H7 (cell line): ENCODE results near the gene WWP2. TPM values are rescaled to one million over a fixed set of nuclear protein-coding genes. Genes with fewer than 3 reads are reported as not detected.
"Not testable (repeated sequence)": the region's sequence is repeated elsewhere in the genome, so short reads cannot be mapped to it uniquely, and the experiment has no call there.

ENCODE experiments used
- DNase-seq: peaks from one replicate; pipeline ENCODE4 v3.0.0; 2012
- H3K27me3 ChIP-seq: 2 replicates; pipeline ENCODE4 v1.6.0; 2011; ENCODE audit warnings: mild to moderate bottlenecking, low read length; ENCODE audit not compliant: control insufficient read depth, insufficient read depth
- H3K36me3 ChIP-seq: replicated peaks from 2 replicates; pipeline ENCODE4 v1.5.1; 2011; ENCODE audit warnings: low read length; ENCODE audit not compliant: control insufficient read depth, insufficient read depth
- H3K4me3 ChIP-seq: 2 replicates; pipeline ENCODE4 v1.5.1; 2011; ENCODE audit warnings: low read depth, mild to moderate bottlenecking, control low read depth, low read length, moderate library complexity; ENCODE audit not compliant: insufficient read depth
- total RNA-seq: library from RNA; depleted of rRNA; stranded (reverse); fragments of >200 nt; shearing (Covaris generic); gene quantifications from 2 replicates; pipeline ENCODE4 v1.2.3, GENCODE V29; 2014; rRNA removed

The WWP2 gene
- 25.1 and 28.3 TPM in 2 replicates for total RNA-seq

DNA sequence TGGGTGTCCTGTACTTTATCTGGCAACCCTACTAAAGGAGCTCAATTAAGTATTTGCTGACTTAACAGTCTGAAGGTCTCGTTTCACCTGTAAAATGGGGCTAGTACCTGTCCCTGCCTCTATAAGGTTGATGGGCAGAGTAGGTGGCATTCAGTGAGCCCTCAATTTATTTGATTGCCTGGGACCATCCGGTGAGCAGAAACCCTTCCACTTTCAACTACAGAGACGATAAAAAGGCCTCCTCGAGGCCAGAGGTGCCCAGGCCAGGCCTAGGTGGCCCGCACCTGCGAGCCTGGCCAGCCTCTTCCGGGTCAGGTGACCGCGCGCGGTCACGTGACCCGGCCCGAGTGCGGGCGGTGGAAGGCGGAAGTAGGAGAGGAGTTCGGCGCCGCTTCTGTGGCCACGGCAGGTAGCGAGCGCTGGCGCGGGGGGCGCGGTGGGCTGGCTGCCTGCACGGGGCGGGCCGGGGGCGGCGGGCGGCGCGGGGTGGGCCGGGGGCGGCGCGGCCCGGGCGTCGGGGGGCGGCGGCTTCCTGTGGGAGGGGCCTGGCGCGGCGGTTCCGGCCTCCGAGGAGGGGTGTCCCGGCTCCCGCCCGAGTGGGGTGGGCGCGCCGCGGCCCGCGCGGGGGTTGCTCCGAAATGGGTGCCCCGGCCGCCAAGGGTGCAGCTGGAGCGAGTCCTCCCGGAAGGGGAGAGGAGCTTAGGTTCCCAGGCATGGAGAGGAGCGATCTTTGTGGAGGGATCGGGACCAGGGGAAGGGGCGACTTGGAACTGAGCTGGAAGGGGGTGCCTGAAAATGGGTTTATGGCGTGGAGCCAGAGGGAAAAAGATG, at the start of gene WWP2:
Gene WWP2 (plus strand): TSS at position 350 of the 831 bp plus-strand sequence. CDS start 24,679 bp downstream, outside the sequence.
- H3K36me3 ChIP-seq, result no peaks in the 10 kb centered on the region
- H3K27me3 ChIP-seq, result no peaks in the 10 kb centered on the region
- H3K4me3 ChIP-seq, result peak within 1 kb of the TSS; percentile 51
- peak; percentile 96 for DNase-seq

DNA sequence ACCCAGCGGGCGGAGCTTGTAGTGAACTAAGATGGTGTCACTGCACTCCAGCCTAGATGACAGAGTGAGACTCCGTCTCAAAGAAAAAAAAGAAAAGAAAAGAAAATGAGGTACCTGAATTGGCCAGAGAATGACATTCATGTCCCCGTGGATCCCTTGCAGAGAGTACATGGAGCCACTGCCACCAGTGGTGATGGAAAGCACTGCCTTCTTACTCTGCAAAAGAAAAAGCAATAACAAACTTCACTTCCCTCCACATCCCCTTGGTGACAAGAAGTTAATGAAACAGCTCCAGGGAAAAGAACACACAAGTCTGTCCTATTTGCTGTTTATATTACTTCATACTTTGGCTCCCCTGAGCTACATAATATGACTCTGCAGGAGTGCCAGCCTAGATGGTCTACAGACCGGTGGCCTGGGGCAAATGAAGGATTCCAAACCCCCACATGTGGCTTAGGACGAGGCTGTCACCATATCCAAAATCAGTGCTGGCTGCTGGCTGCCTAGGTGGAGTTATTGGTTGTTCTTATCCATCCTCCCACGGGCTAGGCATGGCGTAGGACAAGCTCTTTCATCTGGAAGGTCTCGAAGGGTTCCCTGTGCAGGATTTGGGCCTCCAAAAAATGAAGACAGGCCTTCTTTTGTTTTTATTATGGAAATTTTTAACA, 49.1 kb upstream of the WWP2 start:
- H3K4me3 ChIP-seq, result no peak overlapping the region
- DNase-seq, result no peak
- no peaks in the 10 kb centered on the region for H3K27me3 ChIP-seq
- peaks cover 10% of the 10 kb centered on the region for H3K36me3 ChIP-seq

DNA sequence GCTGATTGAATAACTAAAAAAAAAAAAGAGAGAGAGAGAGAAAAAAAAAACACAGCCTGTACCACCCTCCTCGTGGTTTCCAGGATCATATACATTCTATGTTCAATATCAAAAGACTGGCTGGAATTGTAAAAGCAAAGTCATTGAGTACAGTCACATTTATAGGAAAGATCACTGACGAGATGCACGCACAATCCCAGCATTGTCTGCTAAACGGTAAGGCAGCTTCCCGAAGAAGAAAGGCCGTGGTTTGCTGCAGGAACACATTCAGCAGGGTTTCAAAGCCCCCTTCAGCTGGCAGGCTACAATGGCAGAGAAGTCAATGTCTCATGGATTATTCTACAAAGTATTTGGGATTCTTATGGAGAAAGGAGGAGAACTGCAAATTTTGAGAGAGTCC, 45.1 kb upstream of the WWP2 start:
- no peaks in the 10 kb centered on the region for H3K27me3 ChIP-seq
- no peak overlapping the region for H3K4me3 ChIP-seq
- no peak for DNase-seq
- H3K36me3 ChIP-seq, result peaks cover 8% of the 10 kb centered on the region

DNA sequence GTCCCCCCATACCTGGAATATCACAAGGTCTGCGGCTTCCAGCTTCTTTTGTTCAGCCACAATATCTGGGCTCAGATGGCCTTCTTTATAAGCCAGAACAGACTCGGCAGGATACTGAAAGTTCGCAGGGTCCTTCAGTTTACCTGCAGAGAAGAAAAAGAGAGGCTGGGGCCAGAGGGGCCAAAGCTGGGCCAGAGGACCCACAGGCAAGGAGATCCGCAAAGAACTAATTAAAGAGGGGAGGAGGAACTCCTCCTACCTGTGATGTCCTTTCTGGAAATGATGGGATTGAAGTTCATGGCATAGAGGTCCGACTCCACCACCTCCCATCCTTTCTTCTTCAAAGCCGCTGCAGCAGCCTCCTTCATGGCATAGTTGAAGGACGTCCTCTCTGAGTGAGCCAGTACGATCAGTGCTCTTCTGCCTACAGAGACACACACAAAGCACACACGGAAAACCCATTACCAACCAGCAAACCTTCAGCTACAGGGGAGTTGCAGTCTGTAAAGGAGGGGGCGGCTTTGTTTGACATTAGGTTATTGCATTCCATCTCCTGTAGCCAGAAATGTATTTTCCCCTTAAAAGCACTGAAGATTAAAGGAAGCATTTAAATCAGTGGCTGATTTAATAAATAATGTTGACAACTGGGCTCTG, 43.9 kb upstream of the WWP2 start:
- H3K4me3 ChIP-seq, result no peak overlapping the region
- DNase-seq, result no peak
- H3K36me3 ChIP-seq, result peaks cover 3% of the 10 kb centered on the region
- no peaks in the 10 kb centered on the region for H3K27me3 ChIP-seq

DNA sequence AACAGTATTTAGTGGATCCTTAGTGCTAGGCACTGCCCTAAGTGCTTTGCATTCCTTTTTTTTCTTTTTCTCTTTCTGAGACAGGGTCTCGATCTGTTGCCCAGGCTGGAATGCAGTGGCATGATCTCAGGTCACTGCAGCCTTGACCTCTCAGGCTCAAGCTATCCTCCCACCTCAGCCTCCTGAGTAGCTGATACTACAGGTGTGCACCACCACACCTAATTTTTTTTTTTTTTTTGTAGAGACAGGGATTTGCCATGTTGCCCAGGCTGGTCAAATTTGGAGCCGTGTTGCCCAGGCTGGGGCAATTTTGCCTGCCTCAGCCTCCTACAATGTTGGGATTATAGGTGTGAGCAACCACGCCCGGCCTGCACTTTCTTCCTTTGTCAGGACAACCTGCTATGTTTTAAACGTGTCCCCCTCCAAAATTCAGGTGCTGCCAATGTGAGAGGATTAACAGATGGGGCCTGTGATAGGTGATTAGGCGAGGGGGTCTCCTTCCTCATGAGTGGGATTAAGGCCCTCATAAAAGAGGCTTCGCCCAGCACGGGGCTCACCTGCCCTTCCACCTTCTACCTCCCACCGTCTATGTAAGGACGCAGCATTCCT, 41.2 kb upstream of the WWP2 start:
- H3K4me3 ChIP-seq, result no peak overlapping the region
- peaks cover 2% of the 10 kb centered on the region for H3K36me3 ChIP-seq
- H3K27me3 ChIP-seq, result no peaks in the 10 kb centered on the region
- DNase-seq, result no peak

DNA sequence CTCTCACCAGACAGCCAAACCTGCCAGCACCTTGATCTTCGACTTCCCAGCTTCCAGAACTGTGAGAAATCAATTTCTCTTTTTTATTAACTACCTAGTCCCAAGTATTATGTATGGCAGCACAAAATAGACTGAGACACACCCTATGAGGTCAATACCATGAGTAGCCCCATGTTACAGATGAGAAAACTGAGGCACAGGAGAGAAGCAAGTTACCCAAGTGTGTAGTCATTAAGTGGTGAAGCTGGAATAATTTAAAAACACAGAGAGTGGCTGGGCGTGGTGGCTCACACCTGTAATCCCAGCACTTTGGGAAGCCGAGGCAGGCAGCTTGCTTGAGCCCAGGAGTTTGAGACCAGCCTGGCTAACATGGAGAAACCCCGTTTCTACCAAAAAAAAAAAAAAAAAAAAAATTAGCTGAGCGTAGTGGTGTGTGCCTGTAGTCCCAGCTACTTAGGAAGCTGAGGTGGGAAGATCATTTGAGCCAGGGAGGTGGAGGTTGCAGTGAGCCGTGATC, 40.6 kb upstream of the WWP2 start:
- Histone ChIP-seq H3K36me3 (peaks cover 2% of the 10 kb centered on the region), H3K4me3 (no peak overlapping the region), H3K27me3 (no peaks in the 10 kb centered on the region)
- no peak for DNase-seq

DNA sequence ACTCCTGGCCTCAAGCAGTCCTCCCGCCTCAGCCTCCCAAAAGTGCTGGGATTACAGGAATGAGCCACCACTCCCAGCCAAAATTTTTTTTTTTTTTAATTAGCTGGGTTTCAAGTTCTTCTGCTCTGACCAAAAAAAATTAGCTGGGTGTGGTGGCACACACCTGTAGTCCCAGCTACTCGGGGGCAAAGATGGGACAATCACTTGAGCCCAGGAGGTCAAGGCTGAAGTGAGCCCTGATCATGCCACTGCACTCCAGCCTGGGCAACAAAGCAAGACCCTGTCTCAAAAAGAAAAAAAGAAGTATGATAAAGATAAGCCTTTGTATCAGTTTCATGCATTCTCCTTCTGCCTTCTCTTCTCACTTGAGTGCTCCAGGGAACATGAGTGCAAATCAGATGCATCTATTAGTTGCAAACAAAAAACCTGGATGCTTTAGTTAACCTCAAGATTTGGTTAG, 37.7 kb upstream of the WWP2 start:
- no peak for DNase-seq
- Histone ChIP-seq H3K27me3 (no peaks in the 10 kb centered on the region), H3K4me3 (no peak overlapping the region), H3K36me3 (no peaks in the 10 kb centered on the region)

DNA sequence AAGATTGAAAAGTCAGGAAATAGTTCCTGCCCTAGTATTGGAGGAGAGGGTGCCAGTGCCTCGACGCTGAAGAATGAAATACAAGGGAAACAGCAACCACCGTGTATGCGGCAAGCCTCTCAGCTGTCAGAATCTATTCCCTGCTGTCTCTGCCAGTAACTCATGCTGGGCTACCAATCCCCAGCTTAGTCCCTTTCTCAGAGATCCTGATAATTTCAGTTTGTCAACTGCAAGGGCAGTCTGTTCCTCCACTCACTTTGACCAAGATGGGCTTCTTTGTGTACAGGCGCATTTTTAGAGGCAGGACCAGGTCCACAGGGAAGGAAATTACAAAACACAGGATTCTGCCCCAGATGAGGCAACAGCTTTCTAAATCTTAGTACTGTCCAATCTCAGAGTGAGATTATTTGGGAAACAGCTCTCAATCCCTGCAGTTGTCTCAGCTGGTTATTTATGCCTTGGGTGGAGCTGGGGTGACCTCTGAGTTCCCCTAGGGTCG, 37.1 kb upstream of the WWP2 start:
- Histone ChIP-seq H3K27me3 (no peaks in the 10 kb centered on the region), H3K36me3 (no peaks in the 10 kb centered on the region), H3K4me3 (peak overlapping the region; percentile 75; the same call in 1 of the 2 replicates)
- peak; percentile 30 for DNase-seq

DNA sequence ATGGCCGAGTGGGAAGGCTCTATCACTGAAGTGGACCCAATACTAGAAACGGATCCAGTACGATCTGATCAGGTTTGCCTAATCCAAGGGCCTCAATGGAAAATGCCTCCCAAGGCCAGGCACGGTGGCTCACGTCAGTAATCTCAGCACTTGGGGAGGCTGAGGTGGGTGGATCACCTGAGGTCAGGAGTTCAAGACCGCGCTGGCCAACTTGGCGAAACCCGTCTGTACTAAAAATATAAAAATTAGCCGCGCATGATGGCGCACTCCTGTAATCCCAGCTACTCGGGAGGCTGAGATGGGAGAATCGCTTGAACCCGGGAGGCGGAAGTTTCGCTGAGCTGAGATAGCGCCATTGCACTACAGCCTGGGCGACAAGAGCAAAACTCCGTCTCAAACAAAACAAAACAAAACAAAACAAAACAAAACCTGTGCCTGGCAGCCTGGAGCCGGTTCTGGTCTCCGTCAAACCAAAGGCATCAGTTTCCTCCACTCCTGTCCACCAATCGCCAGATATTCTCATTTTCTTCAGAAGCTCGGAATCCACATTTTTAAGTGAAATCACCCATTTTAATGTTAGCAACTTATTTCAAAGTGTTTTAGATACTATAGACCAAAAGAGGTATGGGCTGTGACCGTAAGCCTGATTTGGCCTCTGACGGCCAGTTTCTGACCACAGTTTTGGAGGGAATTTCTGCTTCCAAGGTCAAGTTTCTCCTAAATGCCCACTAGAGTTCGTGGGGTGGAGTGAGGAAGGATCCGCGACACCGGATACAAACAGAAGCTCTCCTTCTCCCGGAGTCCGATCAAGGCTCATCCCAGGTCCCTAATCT, 36.4 kb upstream of the WWP2 start:
- Histone ChIP-seq H3K27me3 (no peaks in the 10 kb centered on the region), H3K4me3 (peak overlapping the region; percentile 75), H3K36me3 (no peaks in the 10 kb centered on the region)
- no peak for DNase-seq

DNA sequence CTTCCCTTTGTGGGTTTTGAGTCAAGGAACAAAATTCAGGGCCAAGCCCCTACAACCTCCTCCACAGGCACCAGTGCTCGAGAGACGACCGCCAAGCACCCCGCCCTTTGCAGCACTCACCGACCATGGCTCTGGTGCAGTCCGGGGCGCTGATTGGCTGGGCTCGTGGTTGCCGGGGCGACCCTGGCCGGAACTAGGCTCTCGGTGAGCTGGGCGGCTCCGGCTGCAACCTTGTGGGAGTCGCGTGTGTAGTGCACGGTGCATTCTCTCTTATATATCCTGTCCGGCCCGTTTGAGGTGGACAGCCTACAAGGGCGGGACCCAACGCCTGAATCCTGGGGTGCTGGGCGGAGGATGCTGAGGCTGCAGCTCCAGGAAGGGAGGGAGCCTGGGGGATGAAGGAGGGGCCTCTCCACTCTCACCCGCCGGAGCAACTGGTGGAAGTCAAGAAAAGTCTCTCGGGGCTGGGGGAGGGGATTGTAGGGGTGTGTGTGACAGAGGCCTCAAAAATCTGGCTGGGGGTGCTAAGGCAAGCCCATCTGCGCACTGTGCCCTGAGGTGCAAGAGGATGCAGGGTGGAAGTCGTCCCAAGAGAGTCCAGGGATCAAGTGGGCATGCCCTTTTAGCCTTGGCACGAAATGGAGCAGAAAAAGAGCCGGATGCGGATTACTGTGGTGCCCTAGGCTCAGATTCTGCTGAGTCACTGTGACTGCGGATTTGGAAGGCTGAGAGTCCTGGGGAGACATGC, 35.6 kb upstream of the WWP2 start, which contains the start of gene NQO1:
Gene NQO1 (minus strand): TSS at position 248 of the 748 bp plus-strand sequence. CDS start 121 bp downstream, at position 127.
- Histone ChIP-seq H3K36me3 (no peaks in the 10 kb centered on the region), H3K4me3 (peak within 1 kb of the TSS; percentile 75), H3K27me3 (no peaks in the 10 kb centered on the region)
- peak; percentile 95 for DNase-seq

DNA sequence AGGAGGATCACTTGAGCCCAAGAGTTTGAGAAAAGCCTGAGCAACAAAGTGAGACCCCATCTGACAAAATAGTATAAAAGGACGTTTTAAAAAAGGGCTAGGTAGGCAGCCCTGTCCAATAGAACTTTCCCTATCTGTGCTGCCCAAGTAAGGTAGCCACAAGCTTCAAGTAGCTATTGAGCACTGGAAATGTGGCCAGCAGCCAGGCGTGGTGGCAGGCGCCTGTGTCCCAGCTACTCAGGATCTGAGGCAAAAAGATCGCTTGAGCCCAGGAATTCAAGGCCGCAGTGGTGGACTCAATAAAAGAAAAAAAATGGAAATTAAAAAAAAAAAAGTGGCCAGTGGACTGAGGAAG, 34.2 kb upstream of the WWP2 start:
- Histone ChIP-seq H3K27me3 (no peaks in the 10 kb centered on the region), H3K36me3 (no peaks in the 10 kb centered on the region), H3K4me3 (peak overlapping the region; percentile 75; the same call in 1 of the 2 replicates)
- DNase-seq, result no peak

DNA sequence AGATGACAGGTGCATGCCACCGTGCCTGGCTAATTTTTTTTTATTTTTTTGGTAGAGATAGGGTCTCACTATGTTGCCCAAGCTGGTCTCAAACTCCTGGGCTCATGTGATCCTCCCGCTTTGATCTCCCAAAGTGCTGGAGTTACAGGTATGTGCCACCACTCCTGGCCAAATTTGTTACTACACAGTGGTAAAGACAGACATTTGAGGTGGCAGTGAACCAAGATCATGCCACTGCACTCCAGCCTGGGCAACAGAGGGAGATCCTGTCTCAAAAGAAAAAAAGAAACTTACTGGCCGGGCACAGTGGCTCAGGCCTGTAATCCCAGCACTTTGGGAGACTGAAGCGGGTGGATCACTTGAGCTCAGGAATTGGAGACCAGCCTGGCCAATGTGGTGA, 33.1 kb upstream of the WWP2 start:
- DNase-seq, H3K4me3 ChIP-seq, H3K36me3 ChIP-seq, H3K27me3 ChIP-seq: not testable (repeated sequence)

DNA sequence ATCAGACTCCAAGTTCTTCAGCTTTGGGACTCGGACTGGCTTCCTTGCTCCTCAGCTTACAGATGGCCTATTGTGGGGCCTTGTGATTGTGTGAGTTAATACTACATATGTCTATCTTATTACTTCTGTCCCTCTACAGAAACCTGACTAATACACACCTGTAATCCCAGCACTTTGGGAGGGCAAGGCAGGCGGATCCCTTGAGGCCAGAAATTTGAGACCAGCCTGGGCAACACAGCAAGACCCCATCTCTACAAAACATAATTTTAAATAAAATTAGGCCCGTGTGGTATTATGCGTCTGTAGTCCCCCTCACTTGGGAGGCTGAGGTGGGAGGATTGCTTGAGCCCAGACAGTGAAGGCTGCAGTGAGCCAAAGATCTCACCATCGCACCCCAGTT, 30.9 kb upstream of the WWP2 start:
- not testable (repeated sequence) for H3K36me3 ChIP-seq, DNase-seq, H3K4me3 ChIP-seq, H3K27me3 ChIP-seq
